ENCODE data around the gene GNB3.

The GNB3 gene

GRCh38 chr12:6831450-6831995 lies 9.2 kb upstream of the GNB3 start:
- DNase-seq (ENCODE audit: insufficient read length, low spot score) (no peak), FAIRE-seq (no peak)
- TF ChIP-seq CTCF (IDR thresholded peaks at IDR 0.05; ENCODE audit: insufficient read depth, missing control alignments), result no peak

- TF ChIP-seq CTCF (IDR thresholded peaks at IDR 0.05; ENCODE audit: insufficient read depth, missing control alignments), result no peak
- DNase-seq (ENCODE audit: insufficient read length, low spot score) (no peak), FAIRE-seq (no peak)
Observed at GRCh38 chr12:6832125-6832524, 8.6 kb upstream of the GNB3 start.

GRCh38 chr12:6833189-6833890 lies 7.4 kb upstream of the GNB3 start:
- DNase-seq (ENCODE audit: insufficient read length, low spot score) (no peak), FAIRE-seq (no peak)
- no peak for TF ChIP-seq CTCF (IDR thresholded peaks at IDR 0.05; ENCODE audit: insufficient read depth, missing control alignments)

GRCh38 chr12:6834254-6834653 lies 6.5 kb upstream of the GNB3 start:
- FAIRE-seq (peak; percentile 63), DNase-seq (ENCODE audit: insufficient read length, low spot score) (no peak)
- TF ChIP-seq CTCF (IDR thresholded peaks at IDR 0.05; ENCODE audit: insufficient read depth, missing control alignments), result no peak

- TF ChIP-seq CTCF (IDR thresholded peaks at IDR 0.05; ENCODE audit: insufficient read depth, missing control alignments), result no peak
- FAIRE-seq, result no peak
- no peak for DNase-seq (ENCODE audit: insufficient read length, low spot score)
Observed at GRCh38 chr12:6834873-6835272, 5.9 kb upstream of the GNB3 start.

- no peak for FAIRE-seq
- DNase-seq (ENCODE audit: insufficient read length, low spot score), result no peak
- TF ChIP-seq CTCF (IDR thresholded peaks at IDR 0.05; ENCODE audit: insufficient read depth, missing control alignments), result no peak
Observed at GRCh38 chr12:6836851-6837250, 3.9 kb upstream of the GNB3 start.

- DNase-seq (ENCODE audit: insufficient read length, low spot score) (no peak), FAIRE-seq (no peak)
- TF ChIP-seq CTCF (IDR thresholded peaks at IDR 0.05; ENCODE audit: insufficient read depth, missing control alignments), result no peak
Observed at GRCh38 chr12:6837370-6838060, 3.2 kb upstream of the GNB3 start.

Data from D721Med (cell line).